HepG2 (cell line): ENCODE results near the gene UBE2Q2.

Experiments
- CEBPZ ChIP-seq: IDR thresholded peaks from 2 replicates; pipeline ENCODE4 v1.6.1; 2012; ENCODE audit warnings: low read length, improper control_type of control experiment
- CTCF ChIP-seq: sonication (generic); formaldehyde crosslinking; IDR thresholded peaks from 2 replicates; pipeline ENCODE4 v1.5.0; 2020; ENCODE audit warnings: mild to moderate bottlenecking, missing genetic modification reagents, moderate library complexity
- DDIT3 ChIP-seq: sonication (generic); formaldehyde crosslinking; IDR thresholded peaks from 2 replicates; pipeline ENCODE4 v1.4.0; 2020; ENCODE audit warnings: mild to moderate bottlenecking, missing genetic modification reagents
- MXD3 ChIP-seq: IDR thresholded peaks from 2 replicates; pipeline ENCODE4 v1.6.1; 2016; ENCODE audit warnings: mild to moderate bottlenecking, missing biosample characterization, missing genetic modification reagents
- ZNF546 ChIP-seq: sonication (generic); formaldehyde crosslinking; conservative IDR thresholded peaks from 2 replicates; pipeline ENCODE4 v1.8.1; 2023; ENCODE audit warnings: mild to moderate bottlenecking, missing genetic modification reagents
- ZNF781 ChIP-seq: sonication (generic); formaldehyde crosslinking; IDR thresholded peaks from 2 replicates; pipeline ENCODE4 v1.5.1; 2020; ENCODE audit warnings: borderline replicate concordance, mild to moderate bottlenecking, missing genetic modification reagents; ENCODE audit errors: not compliant biosample characterization
- ZSCAN5A ChIP-seq: sonication (generic); formaldehyde crosslinking; IDR thresholded peaks from 2 replicates; pipeline ENCODE4 v1.8.0; 2022; ENCODE audit warnings: mild to moderate bottlenecking, missing genetic modification reagents, borderline replicate concordance

- no peak for TF ChIP-seq ZNF546 (CRISPR knock-in tag)
- no peak for TF ChIP-seq ZNF781
- no peak for TF ChIP-seq CEBPZ
- TF ChIP-seq DDIT3 (CRISPR knock-in tag), result no peak
- no peak for TF ChIP-seq MXD3 (CRISPR knock-in tag)
- no peak for TF ChIP-seq CTCF (CRISPR knock-in tag)
- no peak for TF ChIP-seq ZSCAN5A
Measured at GRCh38 chr15:75808563-75808962, 34.7 kb upstream of the UBE2Q2 start.
